Measurements from ENCODE around the gene TP53BP2. TPM values are rescaled to one million over a fixed set of nuclear protein-coding genes. Genes with fewer than 3 reads are reported as not detected.
"Not testable (repeated sequence)": the region's sequence is repeated elsewhere in the genome, so short reads cannot be mapped to it uniquely, and the experiment has no call there.

Gene TP53BP2
- total RNA-seq, 1 donor from 2014 or later = 46.6 TPM

DNA sequence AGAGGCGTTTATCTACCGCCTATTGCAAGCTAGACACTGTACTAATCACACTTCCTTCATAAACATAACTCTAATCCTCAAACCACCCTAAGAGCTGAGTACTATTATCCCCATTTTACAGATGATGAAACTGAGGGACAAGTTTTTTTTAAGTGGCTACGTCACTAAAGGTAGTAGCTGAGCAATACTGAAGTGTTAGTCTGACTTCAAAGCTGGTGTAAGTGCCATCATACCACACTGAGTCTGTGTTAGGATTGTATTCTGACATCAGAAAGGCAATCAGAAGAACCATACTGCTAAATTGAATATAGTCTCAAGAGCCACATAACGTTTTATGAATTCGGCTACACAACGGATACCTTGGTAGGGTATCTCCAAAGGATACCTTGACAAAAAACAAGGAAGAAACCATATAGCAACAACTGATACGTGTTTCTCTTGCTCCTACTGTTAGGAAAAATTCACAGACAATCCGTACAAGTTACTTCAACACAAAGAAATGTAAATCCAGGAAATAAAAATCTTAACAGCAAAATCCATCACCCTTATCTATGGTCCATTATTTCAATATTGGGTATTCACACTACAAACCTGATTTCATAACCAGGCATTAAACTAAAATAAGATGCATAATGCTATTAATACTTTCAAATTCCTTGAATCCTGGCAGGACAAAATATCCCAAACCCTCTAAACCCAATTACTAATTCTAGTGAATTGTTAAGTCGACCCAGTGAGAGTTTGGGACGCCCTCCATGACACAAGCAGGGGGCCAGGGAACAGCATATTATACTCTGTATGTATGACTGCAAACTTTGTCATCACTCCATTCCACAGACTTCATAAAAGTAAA is 1.6 kb downstream of the TP53BP2 start:
- peak overlapping the region; percentile 86 for H3K4me2 ChIP-seq (ENCODE audit: low read length)
- peaks cover 43% of the 10 kb centered on the region for H4K20me1 ChIP-seq (ENCODE audit: insufficient read depth, low read length)
- H3K4me1 ChIP-seq (ENCODE audit: insufficient read depth, low read length) = peaks cover 24% of the 10 kb centered on the region
- H3K4me3 ChIP-seq (ENCODE audit: insufficient read depth, low read depth, low read length) = peak overlapping the region; percentile 91
- H3K9me3 Mint-ChIP-seq (ENCODE audit: unreplicated experiment) = no peaks in the 10 kb centered on the region
- peak overlapping the region; percentile 88 for H3K27ac Mint-ChIP-seq (ENCODE audit: unreplicated experiment)
- H3K36me3 Mint-ChIP-seq (ENCODE audit: low read depth, unreplicated experiment) = no peaks in the 10 kb centered on the region
- no peak for DNase-seq (ENCODE audit: low read depth)
- peak overlapping the region; percentile 92 for H3K27ac ChIP-seq (ENCODE audit: low read depth, low read length)
- peak overlapping the region; percentile 97 for H3K4me3 Mint-ChIP-seq (ENCODE audit: unreplicated experiment)
- no peaks in the 10 kb centered on the region for H3K36me3 ChIP-seq (ENCODE audit: insufficient read depth, low read length)
- TF ChIP-seq, protein P1, sequence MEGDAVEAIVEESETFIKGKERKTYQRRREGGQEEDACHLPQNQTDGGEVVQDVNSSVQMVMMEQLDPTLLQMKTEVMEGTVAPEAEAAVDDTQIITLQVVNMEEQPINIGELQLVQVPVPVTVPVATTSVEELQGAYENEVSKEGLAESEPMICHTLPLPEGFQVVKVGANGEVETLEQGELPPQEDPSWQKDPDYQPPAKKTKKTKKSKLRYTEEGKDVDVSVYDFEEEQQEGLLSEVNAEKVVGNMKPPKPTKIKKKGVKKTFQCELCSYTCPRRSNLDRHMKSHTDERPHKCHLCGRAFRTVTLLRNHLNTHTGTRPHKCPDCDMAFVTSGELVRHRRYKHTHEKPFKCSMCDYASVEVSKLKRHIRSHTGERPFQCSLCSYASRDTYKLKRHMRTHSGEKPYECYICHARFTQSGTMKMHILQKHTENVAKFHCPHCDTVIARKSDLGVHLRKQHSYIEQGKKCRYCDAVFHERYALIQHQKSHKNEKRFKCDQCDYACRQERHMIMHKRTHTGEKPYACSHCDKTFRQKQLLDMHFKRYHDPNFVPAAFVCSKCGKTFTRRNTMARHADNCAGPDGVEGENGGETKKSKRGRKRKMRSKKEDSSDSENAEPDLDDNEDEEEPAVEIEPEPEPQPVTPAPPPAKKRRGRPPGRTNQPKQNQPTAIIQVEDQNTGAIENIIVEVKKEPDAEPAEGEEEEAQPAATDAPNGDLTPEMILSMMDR (IDR thresholded peaks at IDR 0.05; ENCODE audit: insufficient read depth, low read depth, low read length) = no peak
- TF ChIP-seq EZH2 (IDR thresholded peaks at IDR 0.05; ENCODE audit: insufficient read depth, low read length) = no peak
- no peaks in the 10 kb centered on the region for H3K27me3 Mint-ChIP-seq (ENCODE audit: low read depth, unreplicated experiment)
- H2AFZ ChIP-seq (ENCODE audit: low read depth, low read length) = no peak overlapping the region
- peak; percentile 50 for FAIRE-seq
- no peaks in the 10 kb centered on the region for H3K27me3 ChIP-seq (ENCODE audit: insufficient read depth, low read length)
- H3K9ac ChIP-seq (ENCODE audit: low read length) = peak overlapping the region; percentile 93
- H3K79me2 ChIP-seq (ENCODE audit: insufficient read depth, low read length) = peaks cover 67% of the 10 kb centered on the region
- peaks cover 14% of the 10 kb centered on the region for H3K4me1 Mint-ChIP-seq (ENCODE audit: low read depth, unreplicated experiment)
- H3K9me3 ChIP-seq (ENCODE audit: insufficient read depth, low read depth, low read length) = no peaks in the 10 kb centered on the region

DNA sequence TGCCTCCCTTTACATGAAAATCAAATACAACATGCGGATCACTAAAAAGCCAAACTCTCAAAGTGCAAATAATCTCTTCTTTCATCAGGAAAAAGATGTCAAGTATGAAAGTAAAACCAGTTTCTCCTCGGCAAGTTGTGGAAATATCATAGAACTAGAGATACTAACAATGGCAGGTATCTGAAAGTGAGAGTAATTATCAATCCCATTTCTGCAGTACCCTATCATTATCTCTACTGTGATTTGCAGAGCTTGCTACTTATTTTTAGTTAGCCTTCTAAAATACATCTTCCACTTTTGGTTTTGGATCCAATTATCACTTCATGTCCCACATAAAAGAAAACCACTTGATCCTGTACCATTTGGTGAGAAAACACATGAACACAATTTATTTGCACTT is 3.0 kb downstream of the TP53BP2 start:
- Histone ChIP-seq H3K27ac (ENCODE audit: low read depth, low read length) (no peak overlapping the region), H3K4me3 (ENCODE audit: insufficient read depth, low read depth, low read length) (no peak overlapping the region), H3K27me3 (ENCODE audit: insufficient read depth, low read length) (no peaks in the 10 kb centered on the region), H3K4me2 (ENCODE audit: low read length) (peak overlapping the region; percentile 14), H3K36me3 (ENCODE audit: insufficient read depth, low read length) (no peaks in the 10 kb centered on the region), H4K20me1 (ENCODE audit: insufficient read depth, low read length) (peaks cover 57% of the 10 kb centered on the region), H2AFZ (ENCODE audit: low read depth, low read length) (no peak overlapping the region), H3K4me1 (ENCODE audit: insufficient read depth, low read length) (peaks cover 24% of the 10 kb centered on the region), H3K79me2 (ENCODE audit: insufficient read depth, low read length) (peaks cover 81% of the 10 kb centered on the region), H3K9me3 (ENCODE audit: insufficient read depth, low read depth, low read length) (no peaks in the 10 kb centered on the region), H3K9ac (ENCODE audit: low read length) (no peak overlapping the region)
- no peaks in the 10 kb centered on the region for H3K9me3 Mint-ChIP-seq (ENCODE audit: unreplicated experiment)
- H3K4me1 Mint-ChIP-seq (ENCODE audit: low read depth, unreplicated experiment) = peaks cover 19% of the 10 kb centered on the region
- no peak for TF ChIP-seq EZH2 (IDR thresholded peaks at IDR 0.05; ENCODE audit: insufficient read depth, low read length)
- TF ChIP-seq, protein P1 (IDR thresholded peaks at IDR 0.05; ENCODE audit: insufficient read depth, low read depth, low read length) = no peak
- H3K36me3 Mint-ChIP-seq (ENCODE audit: low read depth, unreplicated experiment) = no peaks in the 10 kb centered on the region
- H3K27me3 Mint-ChIP-seq (ENCODE audit: low read depth, unreplicated experiment) = no peaks in the 10 kb centered on the region
- no peak overlapping the region for H3K27ac Mint-ChIP-seq (ENCODE audit: unreplicated experiment)
- DNase-seq (ENCODE audit: low read depth) = no peak
- H3K4me3 Mint-ChIP-seq (ENCODE audit: unreplicated experiment) = peak overlapping the region; percentile 11
- no peak for FAIRE-seq

DNA sequence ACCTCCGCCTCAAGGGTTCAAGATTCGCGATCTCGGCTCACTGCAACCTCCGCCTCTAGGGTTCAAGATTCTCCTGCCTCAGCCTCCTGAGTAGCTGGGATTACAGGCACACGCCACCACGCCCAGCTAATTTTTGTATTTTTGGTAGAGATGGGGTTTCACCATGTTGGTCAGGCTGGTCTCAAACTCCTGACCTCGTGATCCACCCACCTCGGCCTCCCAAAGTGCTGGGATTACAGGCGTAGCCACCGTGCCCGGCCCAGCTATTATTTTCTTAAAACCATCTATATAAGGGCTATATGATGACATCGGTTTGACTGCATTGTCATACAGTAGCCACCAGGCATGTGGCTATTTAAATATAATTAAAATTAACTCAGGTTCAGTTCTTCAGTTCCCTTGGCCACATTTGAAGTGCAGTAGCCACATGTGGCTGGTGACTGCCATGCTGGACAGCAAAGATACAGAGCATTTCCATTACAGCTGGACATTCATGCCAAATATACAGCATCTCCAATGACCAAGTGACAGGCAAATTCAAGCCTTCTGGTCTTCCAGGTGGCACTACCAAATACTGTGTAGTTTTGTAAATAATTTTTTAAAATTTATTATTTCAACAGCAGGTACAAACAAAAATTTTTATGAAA is 3.6 kb downstream of the TP53BP2 start:
- DNase-seq (ENCODE audit: low read depth); H3K27me3 ChIP-seq (ENCODE audit: insufficient read depth, low read length); H3K4me3 ChIP-seq (ENCODE audit: insufficient read depth, low read depth, low read length); H3K27ac ChIP-seq (ENCODE audit: low read depth, low read length); FAIRE-seq; H3K36me3 Mint-ChIP-seq (ENCODE audit: low read depth, unreplicated experiment); H3K9me3 Mint-ChIP-seq (ENCODE audit: unreplicated experiment); H3K27ac Mint-ChIP-seq (ENCODE audit: unreplicated experiment); H3K27me3 Mint-ChIP-seq (ENCODE audit: low read depth, unreplicated experiment); H3K36me3 ChIP-seq (ENCODE audit: insufficient read depth, low read length); H3K9me3 ChIP-seq (ENCODE audit: insufficient read depth, low read depth, low read length); H3K4me3 Mint-ChIP-seq (ENCODE audit: unreplicated experiment); H3K9ac ChIP-seq (ENCODE audit: low read length); H2AFZ ChIP-seq (ENCODE audit: low read depth, low read length): not testable (repeated sequence)
- peak overlapping the region; percentile 1 for H3K4me2 ChIP-seq (ENCODE audit: low read length)
- H3K79me2 ChIP-seq (ENCODE audit: insufficient read depth, low read length) = peaks cover 88% of the 10 kb centered on the region
- peaks cover 24% of the 10 kb centered on the region for H3K4me1 ChIP-seq (ENCODE audit: insufficient read depth, low read length)
- peaks cover 19% of the 10 kb centered on the region for H3K4me1 Mint-ChIP-seq (ENCODE audit: low read depth, unreplicated experiment)
- peaks cover 60% of the 10 kb centered on the region for H4K20me1 ChIP-seq (ENCODE audit: insufficient read depth, low read length)

Measured in astrocyte (in vitro differentiated cells and primary cell).